ELR (cell line): Measurements from ENCODE around the gene NEDD9.
A peak's percentile ranks its signal among the peaks of the same experiment; 100 is the strongest.

Experiments used
- DNase-seq: peaks from one replicate; pipeline ENCODE4 v3.0.0-alpha.2; 2015; ENCODE audit warnings: low read depth

Gene NEDD9

DNA sequence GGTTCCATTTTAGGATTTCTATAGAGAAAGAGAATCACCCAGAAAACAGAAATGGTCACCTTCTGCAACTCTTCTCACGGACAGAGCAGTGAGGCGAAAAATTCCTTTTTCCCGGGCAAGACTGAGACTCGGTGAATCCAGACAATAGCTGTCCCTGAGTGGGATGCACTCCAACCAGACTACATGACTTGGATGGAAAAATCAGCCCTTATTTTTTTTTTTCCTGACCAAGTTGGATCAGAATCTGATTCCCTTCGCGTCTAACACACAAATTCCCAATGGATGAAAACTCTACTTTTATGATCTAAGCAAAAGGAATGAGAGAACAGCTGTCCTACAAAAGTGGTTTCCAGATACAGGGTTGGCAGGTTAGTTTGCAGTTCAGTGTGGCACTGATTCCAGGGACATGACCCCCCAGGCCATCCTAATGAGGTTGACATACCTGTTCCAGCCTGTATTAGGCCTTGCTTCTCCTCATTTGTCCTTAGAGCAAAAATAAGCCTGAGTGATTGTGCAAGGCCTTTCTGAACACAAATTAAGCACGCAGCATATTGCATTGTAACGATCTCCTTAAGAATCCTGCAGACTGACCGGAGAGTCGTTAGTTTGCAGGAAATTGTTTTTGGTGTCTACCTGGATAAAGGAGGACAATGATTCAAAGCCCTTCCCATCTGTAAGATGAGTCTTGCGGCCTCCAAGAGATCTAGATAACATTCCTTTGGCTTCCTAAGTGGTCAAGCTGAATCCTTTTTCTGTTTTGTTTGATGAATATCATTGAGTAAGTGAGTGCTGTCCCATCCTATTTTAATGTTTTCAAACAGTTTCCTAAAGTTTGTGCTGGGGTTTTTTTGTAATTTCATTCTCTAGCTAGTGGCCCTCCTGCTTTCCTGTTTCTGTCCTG lies 1.5 kb upstream of the NEDD9 start:
- no peak for DNase-seq

DNA sequence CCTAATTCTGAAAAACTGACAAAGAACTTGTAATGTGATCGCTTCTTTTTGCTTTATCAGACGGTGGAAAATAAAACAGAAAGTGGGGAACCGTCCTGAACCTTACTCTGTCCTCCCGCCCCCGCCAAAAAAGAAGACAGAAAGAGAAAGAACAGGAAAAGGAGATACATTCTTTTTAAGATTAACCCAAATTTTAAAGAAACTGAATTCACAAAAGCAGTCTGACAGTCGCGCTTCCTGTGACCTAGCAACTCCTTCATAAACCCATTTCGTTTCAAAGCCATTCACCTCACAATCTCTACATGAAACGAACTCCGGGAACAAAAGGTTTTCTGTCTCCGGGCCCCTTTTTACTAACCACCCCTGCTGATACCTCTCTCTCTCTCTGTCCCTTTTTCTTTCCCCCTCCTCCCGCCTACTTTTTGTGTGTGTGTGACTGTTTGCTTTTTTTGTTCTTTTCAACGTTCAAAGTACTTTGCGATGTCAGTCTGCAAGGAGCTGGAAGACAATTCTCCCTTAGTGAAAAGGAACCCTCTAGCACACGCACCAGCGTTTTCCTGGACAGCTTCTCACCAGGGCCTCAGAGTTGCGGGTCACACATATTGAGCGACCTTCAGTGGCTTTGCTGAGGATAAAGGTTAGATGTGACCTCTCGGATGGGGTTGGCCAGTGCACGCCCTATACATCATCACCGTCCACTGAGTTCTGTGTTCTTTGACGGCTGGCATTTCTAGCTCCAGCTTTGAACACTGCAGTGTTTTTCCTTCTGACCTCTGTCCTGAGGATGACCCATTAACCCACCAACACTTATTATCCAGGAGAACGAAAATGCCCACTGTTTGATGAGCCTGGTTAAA lies 530 bp upstream of the NEDD9 start:
- no peak for DNase-seq

DNA sequence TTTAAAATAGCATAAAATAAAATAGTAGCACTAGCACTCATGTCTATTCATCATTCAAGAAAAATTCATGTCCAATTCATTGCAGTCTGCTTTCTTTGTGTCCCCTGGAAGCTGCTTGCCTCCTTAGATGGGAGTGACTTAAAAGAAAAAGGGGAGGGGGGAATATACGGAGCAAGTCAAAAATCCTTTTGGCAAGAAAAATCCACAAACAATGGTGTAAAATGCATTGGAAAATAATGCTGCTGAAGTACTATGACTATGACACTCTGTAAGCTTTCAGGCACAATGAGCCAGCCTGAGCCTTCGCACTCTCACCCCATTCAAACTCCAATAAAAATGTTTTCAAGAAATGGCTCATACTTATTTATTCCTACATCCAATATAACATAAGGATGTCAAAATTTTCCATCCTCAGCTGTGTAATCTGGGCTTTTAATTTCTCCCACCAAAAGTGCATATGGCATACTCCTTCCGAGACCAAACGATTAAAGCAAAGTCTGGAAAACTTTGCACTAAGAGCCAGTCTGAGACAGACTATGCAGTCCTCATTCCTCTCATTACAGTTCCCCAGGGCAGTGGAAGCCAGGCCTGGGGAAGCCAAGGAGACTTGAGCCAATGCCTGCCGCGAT lies 790 bp downstream of the NEDD9 start:
- DNase-seq, result peak; percentile 75

DNA sequence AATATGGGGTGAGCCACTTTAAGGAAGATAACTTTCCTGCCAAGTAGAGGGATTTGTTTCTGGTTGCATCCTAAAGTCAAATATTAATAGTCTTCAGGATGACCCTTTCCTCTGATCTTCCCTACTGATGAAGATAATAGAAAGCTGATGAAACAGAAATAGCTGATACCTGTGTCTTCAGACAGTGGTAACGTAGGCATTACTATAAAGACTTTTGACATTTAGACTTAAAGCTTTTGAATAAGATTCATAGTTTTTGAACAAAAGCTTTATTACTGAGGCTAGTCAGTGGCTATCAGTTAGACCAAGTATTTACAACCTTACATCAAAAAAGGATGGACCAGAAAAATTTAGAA lies 1.4 kb downstream of the NEDD9 start:
- DNase-seq, result no peak

DNA sequence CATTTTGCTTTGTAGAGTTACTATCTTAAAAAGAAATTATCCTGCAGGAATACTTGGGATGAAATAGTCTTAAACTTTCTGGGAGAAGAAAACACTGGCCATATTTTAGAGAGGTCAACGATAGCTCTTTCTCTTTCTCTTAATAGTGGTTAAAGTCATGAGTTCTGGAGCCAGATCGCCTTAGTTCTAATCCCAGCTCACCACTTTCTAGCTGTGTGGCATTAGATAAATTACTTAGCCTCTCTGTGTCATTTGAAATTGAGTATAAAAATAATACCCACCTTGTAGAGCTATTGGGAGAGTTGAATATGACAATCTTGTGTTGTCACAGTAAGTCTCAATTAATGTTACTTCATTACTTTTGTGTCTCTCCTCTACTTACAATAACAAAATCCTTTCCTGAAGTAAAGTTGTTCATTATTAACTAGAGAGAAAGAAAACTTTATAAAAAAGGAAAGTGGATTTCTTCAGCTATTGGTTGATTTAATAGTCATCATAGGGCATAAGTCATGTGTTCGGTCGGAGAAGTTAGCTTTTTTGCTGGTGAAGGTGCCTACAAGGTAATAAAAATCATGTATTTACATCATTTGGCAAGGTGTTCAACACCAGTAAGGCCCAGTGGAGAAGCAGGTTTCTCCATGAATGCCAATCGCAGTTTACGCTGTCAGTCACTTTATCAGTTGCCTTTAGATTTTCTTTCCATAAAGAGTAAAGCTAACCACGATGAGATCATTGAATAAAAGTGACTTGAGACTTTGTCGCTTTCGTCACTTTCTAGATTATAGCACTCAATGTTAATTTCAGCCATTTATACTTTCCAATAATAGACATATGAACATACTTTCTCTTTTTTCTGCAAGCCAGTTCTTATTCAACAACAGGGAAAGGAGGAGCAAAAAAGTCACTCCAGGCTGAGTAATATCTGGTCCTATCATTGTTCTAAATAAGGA lies 2.0 kb downstream of the NEDD9 start:
- no peak for DNase-seq

DNA sequence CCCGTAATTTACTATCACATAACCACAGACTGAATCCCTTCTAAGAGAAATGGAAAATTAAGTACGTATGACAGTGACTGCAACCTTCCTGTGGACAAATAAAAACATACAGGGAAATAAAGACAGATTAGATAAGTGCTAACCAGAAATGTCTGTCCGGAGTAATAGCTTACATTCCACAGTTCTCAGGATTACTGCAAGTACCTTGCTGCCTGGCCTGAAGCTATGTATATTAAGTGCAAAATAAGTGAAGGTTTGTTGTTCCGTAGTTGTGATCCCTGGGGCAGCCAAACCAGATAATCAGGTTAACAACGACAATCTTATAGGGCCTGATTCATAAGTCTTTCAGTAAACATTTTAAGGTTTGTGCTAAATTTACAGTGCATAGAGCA lies 2.8 kb downstream of the NEDD9 start:
- DNase-seq, result peak; percentile 21

- DNase-seq, result no peak
Observed at GRCh38 chr6:11228935-11229654, 3.4 kb downstream of the NEDD9 start.

DNA sequence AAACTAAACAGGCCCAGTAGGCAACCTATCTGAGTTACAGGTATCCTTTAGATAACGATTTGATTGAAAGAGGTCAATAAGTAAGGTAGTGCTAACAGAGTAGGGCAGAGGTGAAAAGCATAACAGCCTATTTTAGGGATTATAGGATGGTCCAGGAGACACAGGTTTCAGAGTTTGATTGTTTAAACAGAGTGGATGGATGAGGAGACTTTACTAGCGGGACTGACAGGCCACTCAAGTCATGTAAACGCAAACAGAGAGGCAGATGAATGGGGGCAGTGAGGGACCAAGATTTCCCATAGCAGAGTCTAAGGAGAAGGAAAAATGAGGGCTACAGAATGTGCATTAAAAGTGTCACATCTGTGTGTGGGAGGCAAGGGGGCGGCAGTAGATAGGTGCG lies 4.8 kb downstream of the NEDD9 start:
- DNase-seq, result no peak

- no peak for DNase-seq
Observed at GRCh38 chr6:11226005-11226404, 6.5 kb downstream of the NEDD9 start.

DNA sequence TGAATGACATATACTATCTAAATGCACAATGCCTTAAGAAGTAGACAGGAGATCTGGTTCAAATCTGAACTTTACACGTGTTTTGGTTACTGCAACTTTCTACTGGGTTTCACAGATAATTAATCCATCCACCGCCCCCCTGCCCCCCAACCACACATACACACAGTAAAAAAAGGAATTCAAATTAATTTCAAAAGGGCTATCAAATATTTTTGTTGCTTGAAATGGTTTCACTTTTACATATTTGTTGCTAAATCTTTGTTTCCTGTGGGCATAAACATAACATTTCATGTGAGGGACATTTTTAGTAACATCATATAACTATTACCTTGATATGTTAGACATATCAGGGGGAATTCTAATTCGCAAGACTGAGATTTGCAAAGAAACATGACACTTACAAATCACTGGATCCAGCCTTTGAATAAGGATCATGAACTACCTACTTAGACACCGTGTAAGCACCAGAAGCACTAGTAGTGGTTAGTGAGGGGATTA lies 7.5 kb downstream of the NEDD9 start:
- no peak for DNase-seq

DNA sequence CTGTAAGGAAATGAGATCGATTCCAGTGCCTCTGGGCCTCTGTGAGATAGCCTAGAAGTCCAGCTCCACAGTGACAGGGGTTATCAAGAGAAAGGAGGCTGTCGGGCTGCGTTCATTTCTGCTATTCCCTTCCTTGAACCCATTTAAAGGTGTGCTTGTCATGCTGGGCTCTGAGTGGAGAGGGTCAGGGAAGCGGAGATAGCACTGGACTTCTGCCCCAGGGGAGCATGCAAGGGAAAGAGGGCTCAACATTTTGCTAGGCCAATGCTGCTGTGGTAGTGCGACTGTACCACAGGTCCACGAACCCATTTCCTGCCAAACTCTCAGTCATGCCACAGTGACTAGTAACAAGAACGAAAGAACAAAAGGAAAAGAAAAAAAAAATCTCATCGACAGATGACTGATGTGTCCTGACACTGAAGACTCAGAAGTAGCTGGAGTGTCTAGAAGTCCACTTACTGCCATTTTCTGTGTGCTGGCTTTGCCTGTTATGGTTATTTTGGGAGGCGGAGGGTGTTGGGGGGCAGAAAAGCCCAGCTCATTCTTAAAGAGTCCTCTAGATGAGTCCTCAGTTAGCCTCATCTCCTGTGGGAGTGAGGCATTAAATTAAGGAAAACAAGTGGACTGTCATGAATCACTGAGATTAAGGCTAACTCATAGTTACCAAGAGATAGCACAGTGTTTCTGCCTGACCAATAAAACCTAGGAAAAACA lies 8.1 kb downstream of the NEDD9 start:
- no peak for DNase-seq

- no peak for DNase-seq
Observed at GRCh38 chr6:11223286-11223864, 9.1 kb downstream of the NEDD9 start.

GRCh38 chr6:11222385-11223277 lies 9.8 kb downstream of the NEDD9 start:
- no peak for DNase-seq

DNA sequence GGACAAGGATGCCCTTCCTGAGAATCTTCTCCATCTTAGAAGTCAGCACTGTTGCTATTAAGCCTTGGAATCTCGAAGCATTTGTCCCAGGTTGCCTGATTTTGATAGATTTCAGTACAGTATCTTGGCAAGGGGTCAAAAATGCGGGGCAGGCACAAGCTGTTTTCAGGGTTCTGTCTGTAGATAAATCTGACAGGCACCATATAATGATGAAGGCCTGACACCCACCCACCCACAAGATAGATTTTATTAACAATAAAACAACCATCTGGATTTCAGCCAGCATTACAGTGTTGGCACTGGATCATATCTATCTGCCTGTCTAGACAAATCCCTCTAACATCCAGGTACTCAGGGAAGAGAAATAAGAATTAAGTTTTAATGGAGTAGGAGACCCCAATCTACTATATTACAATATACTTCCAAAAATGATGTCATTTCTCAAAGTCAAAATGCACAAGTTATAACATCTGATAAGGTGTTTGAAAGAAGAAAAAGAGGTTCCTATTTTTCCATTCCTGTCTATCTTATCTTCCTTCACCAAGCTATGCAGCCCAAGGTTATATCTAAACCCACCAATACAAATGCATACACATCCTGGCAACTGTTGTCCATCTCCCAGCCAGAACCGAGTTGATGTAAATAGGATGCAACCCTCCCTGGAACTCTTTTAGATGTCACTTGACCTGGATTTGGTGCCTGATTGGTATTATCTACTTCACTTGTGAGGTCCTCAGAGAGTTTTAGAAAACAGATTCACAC lies 10.7 kb downstream of the NEDD9 start:
- no peak for DNase-seq

DNA sequence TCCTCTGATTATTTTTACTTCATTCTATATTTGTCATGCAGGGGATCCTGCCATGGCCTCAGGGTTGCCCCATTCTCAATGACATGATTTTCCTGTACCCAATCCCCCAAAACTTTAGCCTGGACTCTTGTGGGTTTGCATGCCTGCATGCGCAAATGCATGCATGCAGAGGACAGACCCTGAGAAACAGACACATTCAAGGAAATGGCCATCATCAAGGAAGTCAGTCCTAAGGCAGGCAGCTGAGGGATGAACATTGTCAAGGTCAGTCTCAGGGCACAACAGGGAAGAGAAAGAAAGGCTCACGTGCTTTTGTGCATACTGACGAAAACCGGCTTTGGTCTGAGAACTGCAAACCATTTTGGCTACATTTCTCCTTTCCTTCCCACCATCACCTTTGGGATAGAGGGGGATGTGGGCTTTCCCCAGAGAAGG lies 13.1 kb downstream of the NEDD9 start:
- no peak for DNase-seq

DNA sequence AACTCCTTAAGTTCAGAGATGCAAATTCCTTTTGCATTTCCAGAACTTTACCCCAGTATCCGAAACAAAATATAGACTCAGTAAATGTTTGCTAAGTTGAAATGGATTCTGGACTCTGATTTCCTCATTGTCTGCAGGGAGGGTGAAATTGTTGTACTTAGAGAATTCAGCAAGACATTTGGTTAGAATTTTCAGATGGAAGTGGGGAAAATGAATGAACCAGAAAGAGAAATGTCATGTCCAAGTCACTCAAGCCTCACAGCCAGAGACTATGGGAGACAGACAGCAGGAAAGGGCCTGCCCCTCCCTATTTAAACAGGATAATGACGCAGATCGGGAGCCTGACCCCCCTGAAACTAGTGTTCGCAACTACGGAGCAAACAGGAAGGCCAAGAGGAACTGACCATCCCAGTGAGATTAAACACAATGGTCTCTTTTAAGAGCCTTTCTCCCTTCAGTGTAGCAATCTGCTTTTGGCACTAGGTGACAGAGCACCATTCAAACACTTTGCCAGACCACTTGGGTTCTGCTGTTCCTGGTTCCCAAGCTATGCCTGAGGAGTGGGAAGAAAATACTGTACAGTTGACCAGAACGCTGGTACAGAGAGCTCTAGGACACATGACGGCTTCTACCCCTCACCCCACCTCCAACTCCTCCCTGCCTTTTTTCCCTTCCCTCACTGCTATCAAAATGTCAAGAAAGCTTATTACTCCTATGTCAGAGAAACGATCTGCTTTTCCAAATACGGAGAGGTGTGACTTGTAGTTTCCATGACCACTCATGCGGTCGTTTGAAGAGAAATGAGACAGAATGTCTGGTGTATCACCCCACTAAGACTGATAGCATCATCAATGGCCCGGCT lies 13.7 kb downstream of the NEDD9 start:
- DNase-seq, result no peak

DNA sequence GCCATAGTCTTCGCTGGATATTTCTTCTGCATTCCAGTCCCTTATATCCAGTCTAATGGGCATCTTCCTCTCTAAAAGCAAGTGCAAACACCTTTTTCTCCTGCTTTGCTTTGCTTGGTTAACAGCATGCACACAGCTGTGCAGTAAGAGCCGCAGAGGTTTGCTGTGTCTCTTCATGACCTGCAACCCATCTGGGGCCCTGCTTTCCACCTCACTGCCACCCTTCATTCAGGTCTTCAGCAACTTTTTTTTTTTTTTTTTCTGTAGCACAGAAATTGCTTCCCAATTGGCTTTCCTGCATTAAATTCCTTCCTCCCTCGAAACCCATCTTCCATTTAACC lies 14.4 kb downstream of the NEDD9 start:
- DNase-seq, result no peak
